ENCODE data around the gene MT1M. TPM values are rescaled to one million over a fixed set of nuclear protein-coding genes. Genes with fewer than 3 reads are reported as not detected.

Gene MT1M
- total RNA-seq, 1 experiment from 2014 or later = not detected

DNA sequence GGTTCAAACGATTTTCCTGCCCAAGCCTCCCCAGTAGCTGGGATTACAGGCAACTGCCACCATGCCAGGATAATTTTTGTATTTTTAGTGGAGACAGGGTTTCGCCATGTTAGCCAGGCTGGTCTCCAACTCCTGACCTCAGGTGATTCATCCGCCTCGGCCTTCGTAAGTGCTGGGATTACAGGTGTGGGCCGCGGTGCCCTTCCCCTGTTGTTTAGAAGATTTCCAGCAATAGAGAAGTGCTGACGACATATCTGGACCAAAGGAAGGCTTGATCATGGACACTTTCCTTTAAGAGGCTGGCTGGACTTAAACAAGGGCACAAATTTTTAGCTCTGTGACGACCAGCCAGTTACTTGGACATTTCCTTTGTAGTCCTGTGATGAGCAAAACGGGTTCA lies 1.3 kb upstream of the MT1M start:
- no peak for DNase-seq

DNA sequence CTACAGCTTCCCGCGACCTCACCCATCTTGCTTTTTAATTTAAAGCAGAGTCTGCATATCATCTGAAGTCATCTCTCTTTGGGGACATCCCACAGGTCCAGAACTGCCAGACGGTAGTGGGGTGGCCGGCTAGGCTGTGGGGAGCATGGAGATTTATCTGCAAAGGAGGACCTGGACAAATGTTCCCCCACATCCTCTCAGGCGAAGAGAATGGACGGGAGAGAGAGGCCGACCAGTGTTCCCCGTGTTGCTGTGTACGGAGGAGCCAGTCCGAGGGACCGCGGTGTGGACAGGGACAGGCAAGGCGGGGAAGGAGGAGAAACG lies 665 bp upstream of the MT1M start:
- CTCF ChIA-PET = no interaction called here
- Histone ChIP-seq H3K4me1 (replicated peaks; ENCODE audit: insufficient read depth) (peaks cover 11% of the 10 kb centered on the region), H3K9me3 (ENCODE audit: insufficient read depth, low read depth) (no peaks in the 10 kb centered on the region), H4K20me1 (ENCODE audit: insufficient read depth) (no peaks in the 10 kb centered on the region), H3K36me3 (ENCODE audit: low read depth) (no peaks in the 10 kb centered on the region), H3K9me2 (ENCODE audit: insufficient read depth) (no peaks in the 10 kb centered on the region), H2AFZ (no peak overlapping the region), H3K4me2 (no peak overlapping the region), H3K4me3 (no peak overlapping the region), H3K27ac (no peak overlapping the region), H3F3A (ENCODE audit: insufficient read depth, low read depth) (peaks cover 8% of the 10 kb centered on the region; the same call in 1 of the 2 replicates), H3K27me3 (ENCODE audit: insufficient read depth, low read depth) (no peaks in the 10 kb centered on the region), H3K79me2 (ENCODE audit: low read depth) (no peaks in the 10 kb centered on the region)
- no peak for DNase-seq
- TF ChIP-seq, protein P1, sequence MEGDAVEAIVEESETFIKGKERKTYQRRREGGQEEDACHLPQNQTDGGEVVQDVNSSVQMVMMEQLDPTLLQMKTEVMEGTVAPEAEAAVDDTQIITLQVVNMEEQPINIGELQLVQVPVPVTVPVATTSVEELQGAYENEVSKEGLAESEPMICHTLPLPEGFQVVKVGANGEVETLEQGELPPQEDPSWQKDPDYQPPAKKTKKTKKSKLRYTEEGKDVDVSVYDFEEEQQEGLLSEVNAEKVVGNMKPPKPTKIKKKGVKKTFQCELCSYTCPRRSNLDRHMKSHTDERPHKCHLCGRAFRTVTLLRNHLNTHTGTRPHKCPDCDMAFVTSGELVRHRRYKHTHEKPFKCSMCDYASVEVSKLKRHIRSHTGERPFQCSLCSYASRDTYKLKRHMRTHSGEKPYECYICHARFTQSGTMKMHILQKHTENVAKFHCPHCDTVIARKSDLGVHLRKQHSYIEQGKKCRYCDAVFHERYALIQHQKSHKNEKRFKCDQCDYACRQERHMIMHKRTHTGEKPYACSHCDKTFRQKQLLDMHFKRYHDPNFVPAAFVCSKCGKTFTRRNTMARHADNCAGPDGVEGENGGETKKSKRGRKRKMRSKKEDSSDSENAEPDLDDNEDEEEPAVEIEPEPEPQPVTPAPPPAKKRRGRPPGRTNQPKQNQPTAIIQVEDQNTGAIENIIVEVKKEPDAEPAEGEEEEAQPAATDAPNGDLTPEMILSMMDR (conservative IDR thresholded peaks at IDR 0.05) = no peak
- no peak for TF ChIP-seq EZH2 (IDR thresholded peaks at IDR 0.05; ENCODE audit: low read depth)
- POLR2A ChIA-PET (ENCODE audit: unreplicated experiment) = no interaction called here
- intact Hi-C loops (cut with micrococcal nuclease; ENCODE audit: unreplicated experiment) = no loop called here
- BruUV-seq (replicated peaks) = no TSS peak

More for the DNA sequence above, 1.3 kb upstream of the MT1M start:
- ChIA-PET POLR2A (ENCODE audit: unreplicated experiment) (no interaction called here), CTCF (no interaction called here)
- no peaks in the 10 kb centered on the region for H3K79me2 ChIP-seq (ENCODE audit: low read depth)
- no peaks in the 10 kb centered on the region for H4K20me1 ChIP-seq (ENCODE audit: insufficient read depth)
- peaks cover 8% of the 10 kb centered on the region; the same call in 1 of the 2 replicates for H3F3A ChIP-seq (ENCODE audit: insufficient read depth, low read depth)
- H3K9me3 ChIP-seq (ENCODE audit: insufficient read depth, low read depth) = no peaks in the 10 kb centered on the region
- H3K27ac ChIP-seq = no peak overlapping the region
- no peaks in the 10 kb centered on the region for H3K27me3 ChIP-seq (ENCODE audit: insufficient read depth, low read depth)
- intact Hi-C loops (cut with micrococcal nuclease; ENCODE audit: unreplicated experiment) = no loop called here
- no peaks in the 10 kb centered on the region for H3K36me3 ChIP-seq (ENCODE audit: low read depth)
- no TSS peak for BruUV-seq (replicated peaks)
- no peak overlapping the region for H3K4me2 ChIP-seq
- peaks cover 8% of the 10 kb centered on the region for H3K4me1 ChIP-seq (replicated peaks; ENCODE audit: insufficient read depth)
- TF ChIP-seq, protein P1 (conservative IDR thresholded peaks at IDR 0.05) = no peak
- no peak for TF ChIP-seq EZH2 (IDR thresholded peaks at IDR 0.05; ENCODE audit: low read depth)
- H3K4me3 ChIP-seq = no peak overlapping the region
- no peak overlapping the region for H2AFZ ChIP-seq
- H3K9me2 ChIP-seq (ENCODE audit: insufficient read depth) = no peaks in the 10 kb centered on the region

DNA sequence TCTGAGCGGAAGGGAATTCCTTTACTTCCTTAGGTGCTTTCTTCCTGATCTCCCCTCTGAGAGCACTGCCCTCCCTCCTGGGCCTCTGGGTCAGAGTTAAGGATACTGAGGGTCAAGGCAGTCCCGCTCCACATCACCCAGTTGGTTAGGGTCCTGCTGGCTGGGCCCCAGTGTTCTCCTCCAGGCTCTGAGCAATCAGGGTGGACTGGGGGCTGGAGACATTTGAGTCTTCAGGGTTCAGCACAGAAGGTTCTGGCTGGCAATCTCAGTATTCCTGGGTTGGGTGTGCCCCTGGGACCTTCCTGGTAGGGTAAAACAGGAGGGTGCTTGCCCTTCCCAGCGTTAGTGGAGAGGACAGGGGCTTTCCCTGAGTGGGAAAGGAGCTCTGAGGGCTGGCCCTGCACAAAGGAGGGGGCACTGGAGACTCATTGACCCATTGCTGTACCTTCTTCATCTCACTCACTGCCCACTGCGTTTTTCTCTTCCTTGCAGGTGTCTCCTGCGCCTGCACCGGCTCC lies 448 bp downstream of the MT1M start:
- Histone ChIP-seq H3K9me2 (ENCODE audit: insufficient read depth) (no peaks in the 10 kb centered on the region), H3K36me3 (ENCODE audit: low read depth) (no peaks in the 10 kb centered on the region), H2AFZ (no peak overlapping the region), H3F3A (ENCODE audit: insufficient read depth, low read depth) (peaks cover 3% of the 10 kb centered on the region; the same call in 1 of the 2 replicates), H3K9me3 (ENCODE audit: insufficient read depth, low read depth) (no peaks in the 10 kb centered on the region), H3K79me2 (ENCODE audit: low read depth) (no peaks in the 10 kb centered on the region), H3K4me3 (no peak overlapping the region), H3K27me3 (ENCODE audit: insufficient read depth, low read depth) (no peaks in the 10 kb centered on the region), H4K20me1 (ENCODE audit: insufficient read depth) (no peaks in the 10 kb centered on the region), H3K4me2 (no peak overlapping the region), H3K27ac (no peak overlapping the region), H3K4me1 (replicated peaks; ENCODE audit: insufficient read depth) (peaks cover 14% of the 10 kb centered on the region)
- intact Hi-C loops (cut with micrococcal nuclease; ENCODE audit: unreplicated experiment) = no loop called here
- no TSS peak for BruUV-seq (replicated peaks)
- ChIA-PET POLR2A (ENCODE audit: unreplicated experiment) (no interaction called here), CTCF (no interaction called here)
- DNase-seq = no peak
- TF ChIP-seq EZH2 (IDR thresholded peaks at IDR 0.05; ENCODE audit: low read depth) = no peak
- TF ChIP-seq, protein P1 (conservative IDR thresholded peaks at IDR 0.05) = no peak

Measured in PC-9 (cell line).